G401.6 (cell line): ENCODE data around the gene BST1.
"Not testable (repeated sequence)": the region's sequence is repeated elsewhere in the genome, so short reads cannot be mapped to it uniquely, and the experiment has no call there.

Source experiments
- FAIRE-seq: peaks from 2 replicates; lab custom pipeline; 2012; peaks lifted over from hg19 to GRCh38; lab: Jason Lieb, UNC

The BST1 gene

DNA sequence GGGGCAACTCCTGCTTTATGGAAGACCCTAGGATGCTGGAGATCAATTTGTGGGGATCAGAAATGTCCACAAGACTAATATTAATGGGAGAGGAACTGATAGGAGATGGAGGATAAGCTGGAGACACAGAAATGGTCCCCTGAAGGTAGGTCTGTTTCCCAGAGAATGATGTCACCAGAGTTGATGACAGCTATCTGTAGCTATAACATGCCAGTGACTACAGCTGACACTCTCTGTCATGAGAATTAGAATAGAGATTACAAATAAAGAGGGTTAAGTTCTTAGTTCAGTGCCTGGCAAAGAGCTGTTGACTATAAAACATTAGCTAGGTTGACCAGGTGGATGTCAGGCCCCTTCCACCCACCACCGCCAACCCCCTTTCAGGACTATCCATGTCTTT is 9.3 kb downstream of the BST1 start:
- FAIRE-seq, result no peak

- FAIRE-seq, result no peak
Measured at GRCh38 chr4:15714141-15714540, 11.3 kb downstream of the BST1 start.

DNA sequence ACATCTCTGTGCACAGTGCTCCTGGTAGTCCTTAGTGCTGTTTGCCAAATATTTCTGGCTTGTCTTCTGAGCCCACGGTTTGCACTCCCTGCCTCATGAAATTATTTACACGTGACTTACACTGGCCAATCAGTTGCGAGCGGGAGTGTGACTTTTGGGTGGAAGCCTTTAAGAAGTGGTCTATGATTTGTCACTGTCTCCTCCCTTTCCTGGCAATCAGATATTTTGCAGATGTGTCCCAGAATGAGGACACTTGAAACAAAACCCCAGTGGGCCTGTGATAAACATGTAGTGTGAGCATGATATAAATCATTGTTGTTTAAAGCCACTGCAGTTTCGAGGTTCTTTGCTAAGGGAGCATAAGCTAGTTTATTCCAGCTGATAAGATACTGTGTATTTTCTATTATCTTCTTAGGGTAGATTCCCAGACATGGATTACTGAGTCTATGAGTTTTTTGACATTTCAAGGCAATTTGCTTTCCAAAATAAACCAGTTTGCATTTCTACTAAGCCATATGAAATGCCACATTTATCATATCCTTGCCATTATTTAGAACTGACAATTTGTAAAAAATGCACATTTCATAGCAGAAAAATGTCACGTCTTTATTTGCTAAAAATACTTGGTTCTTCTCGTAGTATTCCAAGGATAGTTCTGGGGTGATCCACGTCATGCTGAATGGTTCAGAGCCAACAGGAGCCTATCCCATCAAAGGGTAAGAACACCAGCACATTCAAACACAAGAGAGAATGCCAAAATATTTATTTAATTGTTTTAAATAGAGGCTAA is 12.0 kb downstream of the BST1 start:
- FAIRE-seq, result no peak

- FAIRE-seq, result no peak
Measured at GRCh38 chr4:15716115-15716514, 13.2 kb downstream of the BST1 start.

GRCh38 chr4:15717086-15717485 is 14.2 kb downstream of the BST1 start:
- FAIRE-seq, result no peak

DNA sequence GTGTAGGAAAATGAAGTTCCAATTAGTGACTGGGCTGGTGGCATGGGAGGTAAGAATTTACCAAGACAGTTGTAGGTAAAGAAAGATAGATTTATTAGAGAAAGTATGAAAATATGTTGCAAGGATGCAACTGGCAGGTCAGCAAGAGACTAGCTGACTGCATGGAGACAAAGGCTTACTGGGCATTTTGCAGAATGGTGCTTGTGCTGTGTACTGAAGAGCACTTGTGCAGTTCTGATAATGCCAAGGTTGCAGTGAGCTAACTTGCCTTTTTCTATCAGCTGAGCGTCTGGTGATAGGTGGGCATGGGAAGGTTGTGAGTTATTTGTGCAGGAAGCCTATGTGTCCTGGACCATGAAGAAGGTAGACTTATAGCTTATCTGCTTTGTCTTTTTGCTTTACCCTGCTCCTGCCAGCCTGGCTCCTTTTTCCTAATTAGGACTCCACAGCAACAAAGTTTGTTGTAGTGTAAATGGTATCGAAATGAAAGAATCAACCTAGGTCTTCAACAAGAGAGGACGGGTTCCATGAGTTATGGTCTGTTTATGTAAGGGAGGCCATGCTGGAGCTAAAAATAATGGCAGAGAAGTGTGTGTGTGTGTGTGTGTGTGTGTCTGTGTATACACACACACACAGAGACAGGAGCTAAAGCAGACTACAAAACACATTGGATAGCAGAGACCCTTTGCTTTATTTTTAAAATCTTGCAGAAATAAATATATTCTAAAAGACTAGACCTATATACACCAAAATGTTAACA is 15.0 kb downstream of the BST1 start:
- no peak for FAIRE-seq

GRCh38 chr4:15718465-15718864 is 15.6 kb downstream of the BST1 start:
- no peak for FAIRE-seq

GRCh38 chr4:15718959-15719358 is 16.1 kb downstream of the BST1 start:
- no peak for FAIRE-seq

DNA sequence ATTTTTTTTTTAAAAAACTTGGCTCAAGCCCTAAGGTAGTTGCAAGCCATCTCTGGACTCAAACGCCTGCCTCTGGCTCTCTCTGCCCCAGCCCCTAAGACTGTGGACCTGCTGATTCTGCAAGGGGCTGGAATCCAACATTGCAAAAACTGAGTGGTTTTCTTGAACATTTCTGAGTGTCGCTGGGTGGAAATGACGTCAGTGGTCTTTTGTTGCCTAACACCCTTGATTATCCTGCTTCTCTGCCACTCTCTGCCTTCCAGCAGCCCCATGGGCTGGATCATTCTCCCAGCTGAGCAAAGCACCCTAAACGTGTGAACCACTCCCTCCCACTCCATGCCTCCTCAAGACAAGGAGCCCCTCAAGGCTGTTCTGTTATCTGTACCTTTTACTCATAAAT is 16.6 kb downstream of the BST1 start:
- no peak for FAIRE-seq

DNA sequence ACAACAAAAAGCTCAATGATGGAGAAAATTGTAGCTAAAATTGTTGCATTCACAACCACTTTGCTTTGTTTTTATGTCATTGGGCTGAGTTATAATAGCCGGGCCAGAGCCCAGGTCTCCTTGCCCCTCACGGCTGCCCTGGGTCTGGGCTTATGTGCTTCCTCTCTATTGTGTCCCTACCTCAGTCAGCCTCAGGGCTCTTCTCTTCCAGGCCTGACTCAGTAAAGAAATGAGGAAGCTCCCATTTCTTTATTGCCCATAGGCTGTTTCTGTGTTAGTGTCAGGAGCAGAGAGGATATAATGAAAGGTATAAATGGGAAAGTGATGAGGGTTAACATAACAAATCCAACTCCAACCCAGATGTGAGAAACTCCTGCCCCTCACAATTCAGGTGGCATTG is 18.0 kb downstream of the BST1 start:
- no peak for FAIRE-seq

DNA sequence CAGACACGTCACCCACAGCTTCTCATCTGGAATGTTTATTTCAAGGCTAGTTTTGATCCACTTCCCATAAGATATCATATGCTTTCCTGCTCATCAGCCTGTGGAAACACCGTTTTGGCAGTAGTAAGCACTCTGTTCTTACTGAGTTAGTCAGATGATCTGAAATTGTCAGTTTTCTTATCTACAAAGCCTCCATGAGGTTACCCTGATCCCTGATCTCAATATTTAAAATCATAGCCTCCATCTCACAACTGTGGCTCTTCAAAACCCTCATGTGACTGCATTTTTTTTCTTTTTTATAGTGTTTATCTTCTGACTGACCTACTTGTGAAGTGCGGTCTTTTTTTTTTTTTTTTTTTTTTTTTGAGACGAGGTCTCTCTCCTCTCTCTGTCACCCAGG is 22.7 kb downstream of the BST1 start:
- no peak for FAIRE-seq

DNA sequence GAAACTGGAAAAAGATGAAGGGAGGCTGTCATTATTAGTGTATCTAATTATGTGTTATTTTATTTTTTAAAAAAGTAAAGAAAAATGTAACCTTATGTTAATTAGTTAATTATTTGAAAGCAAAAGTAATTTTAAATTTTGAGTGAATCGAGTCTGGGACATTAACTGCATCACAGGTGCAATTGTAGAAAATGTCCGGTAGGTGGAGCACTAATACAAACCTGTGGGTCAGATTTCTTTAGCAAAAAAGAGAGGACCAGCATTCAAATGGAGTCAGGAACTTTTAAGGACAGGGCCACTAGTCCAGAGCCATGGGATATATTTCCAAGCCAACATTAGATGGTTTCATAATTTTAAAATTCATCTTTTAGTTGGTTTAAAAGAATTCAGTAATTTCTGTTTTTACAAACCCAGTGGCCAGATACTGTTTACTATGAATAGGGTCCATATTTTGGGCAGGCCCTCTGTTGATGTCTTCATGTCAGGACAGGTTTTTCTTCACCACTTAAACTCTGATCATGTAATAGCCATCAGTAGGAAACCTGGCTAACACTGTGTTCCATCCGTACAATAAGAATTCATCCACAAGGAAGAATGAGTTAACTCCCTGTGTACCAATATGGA is 27.2 kb downstream of the BST1 start:
- peak; percentile 93 for FAIRE-seq

- not testable (repeated sequence) for FAIRE-seq
Measured at GRCh38 chr4:15733061-15733460, 30.2 kb downstream of the BST1 start.

- no peak for FAIRE-seq
Measured at GRCh38 chr4:15735536-15735935, 32.7 kb downstream of the BST1 start.

- FAIRE-seq, result no peak
Measured at GRCh38 chr4:15736514-15737050, 33.7 kb downstream of the BST1 start.

DNA sequence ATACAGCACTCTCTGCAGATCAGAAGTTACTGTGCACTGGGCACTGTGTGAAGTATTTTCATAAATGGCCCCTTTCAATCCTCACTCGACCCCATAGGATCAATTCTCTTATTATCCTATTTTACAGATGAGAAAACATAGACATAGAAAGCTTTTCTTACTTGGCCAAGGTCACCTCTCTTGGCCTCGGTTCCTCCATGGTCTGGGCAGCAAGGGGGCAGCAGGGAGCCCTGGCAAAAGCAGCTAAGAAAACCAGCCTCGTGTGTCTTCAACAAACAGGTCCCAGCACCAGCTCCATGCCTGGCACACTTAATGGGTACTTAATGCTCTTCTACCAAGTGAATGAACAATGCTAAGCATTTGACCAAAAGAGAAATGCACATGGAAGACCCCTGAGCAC is 34.4 kb downstream of the BST1 start:
- FAIRE-seq, result no peak

- FAIRE-seq, result no peak
Measured at GRCh38 chr4:15738877-15739276, 36.0 kb downstream of the BST1 start.

- no peak for FAIRE-seq
Measured at GRCh38 chr4:15740764-15741404, 38.0 kb downstream of the BST1 start.

DNA sequence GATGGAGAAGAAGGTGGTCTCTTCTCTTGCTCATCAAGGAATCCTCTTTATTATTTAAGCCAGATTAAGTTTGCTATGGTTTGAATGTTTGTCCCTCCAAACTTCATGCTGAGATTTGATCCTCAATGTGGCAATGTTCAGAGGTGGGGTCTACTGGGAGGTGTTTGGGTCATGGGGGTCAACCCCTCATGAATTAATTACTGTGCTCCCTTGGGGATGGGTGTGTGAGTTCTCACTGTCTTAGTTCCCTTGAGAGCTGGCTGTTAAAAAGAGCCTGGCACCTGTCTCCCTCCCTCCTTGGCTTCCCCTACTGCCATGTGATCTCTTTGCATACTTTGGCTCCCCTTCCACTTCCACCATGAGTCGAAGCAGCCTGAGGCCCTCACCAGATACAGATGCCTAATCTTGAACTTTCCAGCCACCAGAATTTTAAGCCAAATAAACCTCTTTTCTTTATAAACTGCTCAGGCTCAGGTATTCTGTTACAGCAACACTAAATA is 39.3 kb downstream of the BST1 start:
- FAIRE-seq, result no peak

DNA sequence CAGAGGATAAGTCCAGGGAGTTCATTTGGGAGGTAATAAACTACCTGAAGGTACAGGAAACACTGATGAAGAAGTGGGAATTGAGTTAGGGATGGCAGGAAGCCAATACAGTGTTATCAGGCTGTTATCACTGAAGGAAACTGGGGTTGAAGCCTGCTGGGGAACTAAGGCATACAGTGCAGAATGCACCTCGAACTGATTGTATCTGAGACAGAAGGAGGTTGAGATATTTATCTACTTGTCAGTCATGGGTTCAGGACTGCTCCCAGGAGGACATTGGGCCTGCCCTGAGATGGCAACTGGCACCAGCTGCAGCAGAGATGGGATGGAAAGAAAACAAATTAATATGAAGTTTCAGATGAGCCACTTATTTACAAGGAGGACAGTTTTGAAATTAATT is 39.8 kb downstream of the BST1 start:
- FAIRE-seq, result no peak

- FAIRE-seq, result no peak
Measured at GRCh38 chr4:15744016-15744545, 41.2 kb downstream of the BST1 start.

- no peak for FAIRE-seq
Measured at GRCh38 chr4:15746110-15746509, 43.2 kb downstream of the BST1 start.
